Measurements from ENCODE around the gene DAZAP1. TPM values are rescaled to one million over a fixed set of nuclear protein-coding genes. Genes with fewer than 3 reads are reported as not detected.

DAZAP1 gene
- total and polyA plus RNA-seq, 5 donors from 2014 or later = 2.4 to 153 (median 5.0) TPM

Other genes starting within 250 kb of the DAZAP1 start
- 139 TPM for gene SBNO2, start 233.3 kb upstream of the DAZAP1 start, total RNA-seq
- 1 to 10 TPM; 2.0 to 5.1 (median 2.7) TPM for gene SBNO2, start 233.3 kb upstream of the DAZAP1 start, polyA plus RNA-seq
- gene STK11, start 201.8 kb upstream of the DAZAP1 start, total RNA-seq = 71.4 TPM
- gene STK11, start 201.8 kb upstream of the DAZAP1 start, polyA plus RNA-seq = 10 to 100 TPM; 11.9 to 23.0 (median 17.4) TPM
- gene CBARP, start 169.6 kb upstream of the DAZAP1 start, total RNA-seq = 0.12 TPM
- not detected for gene CBARP, start 169.6 kb upstream of the DAZAP1 start, polyA plus RNA-seq
- gene ATP5F1D, start 165.8 kb upstream of the DAZAP1 start, total RNA-seq = 124 TPM
- 100 to 1,000 TPM; 208 to 236 (median 223) TPM for gene ATP5F1D, start 165.8 kb upstream of the DAZAP1 start, polyA plus RNA-seq
- 126 TPM for gene MIDN, start 159.0 kb upstream of the DAZAP1 start, total RNA-seq
- 1 to 10 TPM; 1.4 to 3.4 (median 1.8) TPM for gene MIDN, start 159.0 kb upstream of the DAZAP1 start, polyA plus RNA-seq
- gene CIRBP, start 138.3 kb upstream of the DAZAP1 start, total RNA-seq = 497 TPM
- gene CIRBP, start 138.3 kb upstream of the DAZAP1 start, polyA plus RNA-seq = 100 to 1,000 TPM; 172 to 243 (median 210) TPM
- gene FAM174C, start 132.1 kb upstream of the DAZAP1 start, total RNA-seq = 44.2 TPM
- 10 to 100 TPM; 72.9 to 91.3 (median 88.4) TPM for gene FAM174C, start 132.1 kb upstream of the DAZAP1 start, polyA plus RNA-seq
- gene EFNA2, start 121.7 kb upstream of the DAZAP1 start, total RNA-seq = not detected
- gene EFNA2, start 121.7 kb upstream of the DAZAP1 start, polyA plus RNA-seq = not detected
- gene NDUFS7, start 23.7 kb upstream of the DAZAP1 start, total RNA-seq = 58.3 TPM
- 100 to 1,000 TPM; 190 to 227 (median 215) TPM for gene NDUFS7, start 23.7 kb upstream of the DAZAP1 start, polyA plus RNA-seq
- 6.7 TPM for gene GAMT, start 6.0 kb upstream of the DAZAP1 start, total RNA-seq
- gene GAMT, start 6.0 kb upstream of the DAZAP1 start, polyA plus RNA-seq = 10 to 100 TPM; 10.4 to 20.2 (median 14.2) TPM
- gene RPS15, start 30.8 kb downstream of the DAZAP1 start, total RNA-seq = 1,352 TPM
- 1,000 to 10,000 TPM; 2,869 to 3,453 (median 3,084) TPM for gene RPS15, start 30.8 kb downstream of the DAZAP1 start, polyA plus RNA-seq
- gene APC2, start 42.5 kb downstream of the DAZAP1 start, total RNA-seq = 0.25 TPM
- gene APC2, start 42.5 kb downstream of the DAZAP1 start, polyA plus RNA-seq = under 1 TPM in 2 of 4 donors, not detected in 2; 0.06 to 0.07 TPM
- 33.4 TPM for gene C19orf25, start 71.6 kb downstream of the DAZAP1 start, total RNA-seq
- 10 to 100 TPM; 42.2 to 64.0 (median 54.0) TPM for gene C19orf25, start 71.6 kb downstream of the DAZAP1 start, polyA plus RNA-seq
- 1.3 TPM for gene PCSK4, start 82.8 kb downstream of the DAZAP1 start, total RNA-seq
- gene PCSK4, start 82.8 kb downstream of the DAZAP1 start, polyA plus RNA-seq = 1 to 10 TPM in 1 of 4 donors, under 1 TPM in 2, not detected in 1; 0.08 to 1.3 (median 0.29) TPM
- gene REEP6, start 83.6 kb downstream of the DAZAP1 start, total RNA-seq = 1.3 TPM
- gene REEP6, start 83.6 kb downstream of the DAZAP1 start, polyA plus RNA-seq = 1 to 10 TPM; 1.5 to 3.3 (median 2.6) TPM
- 2.1 TPM for gene ADAMTSL5, start 105.4 kb downstream of the DAZAP1 start, total RNA-seq
- gene ADAMTSL5, start 105.4 kb downstream of the DAZAP1 start, polyA plus RNA-seq = 1 to 10 TPM in 2 of 4 donors, under 1 TPM in 2; 0.29 to 3.3 (median 1.8) TPM
- gene PLK5, start 116.5 kb downstream of the DAZAP1 start, total RNA-seq = not detected
- not detected for gene PLK5, start 116.5 kb downstream of the DAZAP1 start, polyA plus RNA-seq
- gene MEX3D, start 160.7 kb downstream of the DAZAP1 start, total RNA-seq = 3.6 TPM
- gene MEX3D, start 160.7 kb downstream of the DAZAP1 start, polyA plus RNA-seq = under 1 TPM in 1 of 4 donors, not detected in 3; 0.21 TPM
- 39.7 TPM for gene MBD3, start 185.3 kb downstream of the DAZAP1 start, total RNA-seq
- gene MBD3, start 185.3 kb downstream of the DAZAP1 start, polyA plus RNA-seq = 1 to 10 TPM; 4.8 to 6.3 (median 5.6) TPM
- gene UQCR11, start 197.9 kb downstream of the DAZAP1 start, total RNA-seq = 126 TPM
- 100 to 1,000 TPM; 574 to 819 (median 585) TPM for gene UQCR11, start 197.9 kb downstream of the DAZAP1 start, polyA plus RNA-seq
- 56.5 TPM for gene TCF3, start 245.0 kb downstream of the DAZAP1 start, total RNA-seq
- 1 to 10 TPM; 3.4 to 7.5 (median 3.6) TPM for gene TCF3, start 245.0 kb downstream of the DAZAP1 start, polyA plus RNA-seq

All from CD4-positive, CD25-positive, alpha-beta regulatory T cell (primary cell).